ENCODE measurements around the gene RBM7.
A peak's percentile ranks its signal among the peaks of the same experiment; 100 is the strongest.

Gene RBM7

GRCh38 chr11:114396916-114397315 lies 3.5 kb upstream of the RBM7 start:
- DNase-seq, result no peak

GRCh38 chr11:114397349-114397982 lies 3.0 kb upstream of the RBM7 start:
- DNase-seq, result no peak

GRCh38 chr11:114398303-114398920 lies 2.1 kb upstream of the RBM7 start:
- DNase-seq, result no peak

- DNase-seq, result no peak
Measured at GRCh38 chr11:114399490-114400215, 813 bp upstream of the RBM7 start.

- DNase-seq, result no peak
Measured at GRCh38 chr11:114400915-114401223, 403 bp downstream of the RBM7 start.

- DNase-seq, result no peak
Measured at GRCh38 chr11:114401311-114401710, 845 bp downstream of the RBM7 start.

- DNase-seq, result no peak
Measured at GRCh38 chr11:114412946-114413345, 12.5 kb downstream of the RBM7 start.

- no peak for DNase-seq
Measured at GRCh38 chr11:114413958-114414357, 13.5 kb downstream of the RBM7 start.

GRCh38 chr11:114416441-114416961 lies 16.0 kb downstream of the RBM7 start:
- DNase-seq, result peak; percentile 72

GRCh38 chr11:114426280-114426679 lies 25.8 kb downstream of the RBM7 start:
- no peak for DNase-seq

GRCh38 chr11:114430290-114430689 lies 29.8 kb downstream of the RBM7 start:
- DNase-seq, result no peak

GRCh38 chr11:114432893-114433292 lies 32.4 kb downstream of the RBM7 start:
- no peak for DNase-seq

- no peak for DNase-seq
Measured at GRCh38 chr11:114433376-114433775, 32.9 kb downstream of the RBM7 start.

- no peak for DNase-seq
Measured at GRCh38 chr11:114438303-114438702, 37.8 kb downstream of the RBM7 start.

- DNase-seq, result peak; percentile 95
Measured at GRCh38 chr11:114439229-114440120, 39.0 kb downstream of the RBM7 start, which contains the start of gene REXO2. Gene REXO2, plus strand, starts transcription at chr11:114439467. Its CDS starts 62 bp downstream, at chr11:114439529.

GRCh38 chr11:114440121-114440860 lies 39.8 kb downstream of the RBM7 start:
- DNase-seq, result peak; percentile 8

- no peak for DNase-seq
Measured at GRCh38 chr11:114440971-114441763, 40.7 kb downstream of the RBM7 start.

- no peak for DNase-seq
Measured at GRCh38 chr11:114441921-114442320, 41.5 kb downstream of the RBM7 start.

- no peak for DNase-seq
Measured at GRCh38 chr11:114442536-114442935, 42.1 kb downstream of the RBM7 start.

- DNase-seq, result no peak
Measured at GRCh38 chr11:114447444-114447843, 47.0 kb downstream of the RBM7 start.

GRCh38 chr11:114447892-114448291 lies 47.4 kb downstream of the RBM7 start:
- peak; percentile 91 for DNase-seq
